ENCODE results near the gene STK32C. TPM values are rescaled to one million over a fixed set of nuclear protein-coding genes. Genes with fewer than 3 reads are reported as not detected.

STK32C gene
- total RNA-seq, 1 donor from 2014 or later: 2.5 TPM

GRCh38 chr10:132192076-132192975, 115.4 kb downstream of the STK32C start:
- Mint-ChIP-seq H3K9me3 (no peaks in the 10 kb centered on the region), H3K27me3 (ENCODE audit: insufficient read depth, low read depth) (peaks cover 2% of the 10 kb centered on the region), H3K36me3 (peaks cover 37% of the 10 kb centered on the region), H3K4me1 (peaks cover 15% of the 10 kb centered on the region), H3K4me3 (peak overlapping the region; percentile 38), H3K27ac (no peak overlapping the region)
- DNase-seq (ENCODE audit: low spot score): no peak
- Histone ChIP-seq H3K79me2 (ENCODE audit: low read depth) (no peaks in the 10 kb centered on the region), H2AFZ (replicated peaks) (no peak overlapping the region), H3K4me2 (no peak overlapping the region), H3K27ac (no peak overlapping the region), H4K20me1 (ENCODE audit: low read depth) (peaks cover 50% of the 10 kb centered on the region), H3K9me3 (ENCODE audit: low read depth) (no peaks in the 10 kb centered on the region), H3K27me3 (peaks cover 27% of the 10 kb centered on the region), H3K4me3 (no peak overlapping the region), H3F3A (ENCODE audit: low read depth) (peaks cover 5% of the 10 kb centered on the region), H3K9ac (no peak overlapping the region), H3K4me1 (no peaks in the 10 kb centered on the region), H3K36me3 (no peaks in the 10 kb centered on the region)
- TF ChIP-seq EZH2phosphoT487 (IDR thresholded peaks at IDR 0.05) (no peak), EZH2 (IDR thresholded peaks at IDR 0.05) (no peak), CTCF (IDR thresholded peaks at IDR 0.05) (no peak)

GRCh38 chr10:132189810-132190422, 117.8 kb downstream of the STK32C start:
- Histone ChIP-seq H4K20me1 (ENCODE audit: low read depth) (peaks cover 61% of the 10 kb centered on the region), H3K27ac (no peak overlapping the region), H3K9ac (no peak overlapping the region), H3K36me3 (no peaks in the 10 kb centered on the region), H3K79me2 (ENCODE audit: low read depth) (no peaks in the 10 kb centered on the region), H3K9me3 (ENCODE audit: low read depth) (no peaks in the 10 kb centered on the region), H2AFZ (replicated peaks) (no peak overlapping the region), H3K4me1 (peaks cover 6% of the 10 kb centered on the region), H3K4me2 (no peak overlapping the region), H3K27me3 (peaks cover 51% of the 10 kb centered on the region), H3K4me3 (no peak overlapping the region), H3F3A (ENCODE audit: low read depth) (peaks cover 5% of the 10 kb centered on the region)
- Mint-ChIP-seq H3K27ac (peak overlapping the region; percentile 33), H3K4me3 (peak overlapping the region; percentile 69), H3K4me1 (peaks cover 15% of the 10 kb centered on the region), H3K36me3 (peaks cover 33% of the 10 kb centered on the region), H3K9me3 (no peaks in the 10 kb centered on the region), H3K27me3 (ENCODE audit: insufficient read depth, low read depth) (peaks cover 9% of the 10 kb centered on the region)
- no peak for DNase-seq (ENCODE audit: low spot score)
- TF ChIP-seq CTCF (IDR thresholded peaks at IDR 0.05): no peak
- no peak for TF ChIP-seq EZH2phosphoT487 (IDR thresholded peaks at IDR 0.05)
- TF ChIP-seq EZH2 (IDR thresholded peaks at IDR 0.05): no peak

GRCh38 chr10:132189016-132189415, 118.7 kb downstream of the STK32C start:
- Histone ChIP-seq H4K20me1 (ENCODE audit: low read depth) (peaks cover 68% of the 10 kb centered on the region), H3K36me3 (no peaks in the 10 kb centered on the region), H3K79me2 (ENCODE audit: low read depth) (no peaks in the 10 kb centered on the region), H3K27ac (no peak overlapping the region), H2AFZ (replicated peaks) (no peak overlapping the region), H3K4me3 (no peak overlapping the region), H3K27me3 (peaks cover 60% of the 10 kb centered on the region), H3K4me1 (peaks cover 6% of the 10 kb centered on the region), H3K9me3 (ENCODE audit: low read depth) (no peaks in the 10 kb centered on the region), H3K4me2 (no peak overlapping the region), H3F3A (ENCODE audit: low read depth) (peaks cover 5% of the 10 kb centered on the region), H3K9ac (no peak overlapping the region)
- DNase-seq (ENCODE audit: low spot score): no peak
- TF ChIP-seq EZH2 (IDR thresholded peaks at IDR 0.05) (no peak), EZH2phosphoT487 (IDR thresholded peaks at IDR 0.05) (no peak), CTCF (IDR thresholded peaks at IDR 0.05) (no peak)
- no peaks in the 10 kb centered on the region for H3K9me3 Mint-ChIP-seq
- peak overlapping the region; percentile 88 for H3K4me3 Mint-ChIP-seq
- H3K4me1 Mint-ChIP-seq: peaks cover 15% of the 10 kb centered on the region
- peaks cover 33% of the 10 kb centered on the region for H3K36me3 Mint-ChIP-seq
- H3K27me3 Mint-ChIP-seq (ENCODE audit: insufficient read depth, low read depth): peaks cover 18% of the 10 kb centered on the region
- H3K27ac Mint-ChIP-seq: no peak overlapping the region

All from neural progenitor cell (in vitro differentiated cells).